Measurements from ENCODE around the gene ANO3.

Gene ANO3

DNA sequence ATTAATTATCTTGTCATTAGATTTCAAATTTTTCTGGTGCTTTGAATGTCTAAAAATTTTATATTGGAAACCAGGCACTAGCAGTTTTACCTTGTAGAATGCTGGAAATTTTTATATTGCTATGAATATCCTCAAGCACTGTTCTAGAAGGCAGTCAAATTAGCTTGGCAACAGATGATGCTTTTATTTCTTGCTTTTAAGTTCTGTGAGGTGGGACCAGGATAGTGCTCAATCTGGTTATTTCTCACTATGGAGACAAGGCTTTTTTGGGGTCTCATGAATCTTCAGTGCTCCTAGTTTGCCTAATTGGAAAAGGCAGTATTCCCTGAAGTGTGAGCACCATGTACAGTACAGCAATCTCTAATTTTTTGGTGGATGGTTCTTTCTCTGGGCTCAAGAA is 27.1 kb downstream of the ANO3 start:
- no peak for DNase-seq

- no peak for DNase-seq
Observed at GRCh38 chr11:26365284-26365683, 33.4 kb downstream of the ANO3 start.

DNA sequence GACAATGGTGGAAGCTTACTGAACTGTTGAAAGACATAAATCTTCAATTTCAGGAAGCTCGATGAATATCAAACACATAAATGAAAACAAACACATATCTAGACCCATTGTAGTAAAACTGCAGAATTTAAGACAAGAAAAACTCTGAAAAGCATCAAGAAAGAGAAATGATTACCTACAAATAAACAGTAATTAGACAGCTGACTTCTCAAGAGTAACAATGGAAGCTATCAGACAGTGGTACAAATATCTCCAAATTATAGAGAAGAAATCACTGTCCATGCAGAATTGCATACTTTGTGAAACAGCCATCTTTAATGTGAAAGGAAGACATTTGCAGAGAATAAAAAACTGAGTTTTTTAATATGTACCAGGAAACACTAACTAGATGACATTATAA is 45.7 kb downstream of the ANO3 start:
- DNase-seq = no peak

DNA sequence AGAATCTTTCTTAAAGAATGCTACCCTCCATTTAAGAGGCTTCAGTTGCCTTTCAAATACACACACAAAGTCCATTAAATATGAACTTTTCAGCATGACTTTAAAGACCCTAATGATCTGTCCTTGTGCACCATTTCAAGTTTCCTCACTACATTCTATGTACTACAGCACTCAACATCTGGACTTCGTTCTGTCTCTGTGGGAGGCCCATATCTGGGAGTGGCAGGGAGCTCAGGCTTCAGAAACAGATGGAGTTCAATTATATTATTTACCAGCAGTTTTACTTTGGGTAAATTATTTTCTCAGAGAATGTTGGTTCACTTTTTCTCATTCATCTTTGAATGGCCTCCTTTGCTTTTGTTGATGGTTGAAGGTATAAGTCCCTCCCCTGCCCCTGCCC is 67.4 kb downstream of the ANO3 start:
- peak; percentile 1 for DNase-seq

- no peak for DNase-seq
Observed at GRCh38 chr11:26410706-26411366, 78.9 kb downstream of the ANO3 start.

- DNase-seq = no peak
Observed at GRCh38 chr11:26412955-26413354, 81.0 kb downstream of the ANO3 start.

GRCh38 chr11:26418386-26418912 is 86.5 kb downstream of the ANO3 start:
- DNase-seq = peak; percentile 10

DNA sequence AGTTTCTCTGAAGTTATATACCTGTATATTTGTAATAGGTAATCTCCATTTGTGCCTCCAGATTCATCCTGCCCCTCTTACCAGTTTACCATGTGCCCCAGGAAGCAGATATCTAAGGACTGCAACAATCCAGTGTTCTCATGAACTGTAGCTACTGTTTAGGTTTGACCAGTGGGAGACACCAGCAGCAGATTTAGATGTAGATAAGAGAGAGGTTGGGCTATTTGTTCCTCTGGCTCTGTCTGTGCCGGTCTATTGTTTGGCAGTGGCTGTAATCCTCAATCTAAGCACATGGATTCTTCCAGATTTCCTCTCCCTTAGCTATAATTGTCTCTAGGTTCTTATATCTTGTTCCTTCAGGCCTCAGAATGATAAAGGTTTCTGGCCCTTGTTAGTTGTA is 88.4 kb downstream of the ANO3 start:
- DNase-seq = no peak

DNA sequence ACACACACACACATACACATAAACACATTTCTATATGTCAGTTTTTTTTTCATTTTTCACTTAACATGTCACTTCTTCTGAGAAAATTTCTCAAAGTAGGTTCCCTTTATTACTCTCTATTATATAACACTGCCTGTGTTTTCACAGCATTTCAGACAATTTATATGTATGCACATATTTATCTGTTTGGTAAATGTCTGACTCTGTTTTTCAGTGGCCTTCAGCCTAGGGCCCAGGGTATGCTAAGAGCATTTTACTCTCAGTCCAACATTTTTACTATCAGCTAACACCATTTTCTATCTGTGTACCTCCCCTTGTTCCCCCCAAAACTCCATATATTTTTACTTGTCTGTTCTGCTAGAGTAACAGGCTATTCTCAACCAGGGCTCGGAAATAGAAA is 92.3 kb downstream of the ANO3 start:
- DNase-seq = no peak

DNA sequence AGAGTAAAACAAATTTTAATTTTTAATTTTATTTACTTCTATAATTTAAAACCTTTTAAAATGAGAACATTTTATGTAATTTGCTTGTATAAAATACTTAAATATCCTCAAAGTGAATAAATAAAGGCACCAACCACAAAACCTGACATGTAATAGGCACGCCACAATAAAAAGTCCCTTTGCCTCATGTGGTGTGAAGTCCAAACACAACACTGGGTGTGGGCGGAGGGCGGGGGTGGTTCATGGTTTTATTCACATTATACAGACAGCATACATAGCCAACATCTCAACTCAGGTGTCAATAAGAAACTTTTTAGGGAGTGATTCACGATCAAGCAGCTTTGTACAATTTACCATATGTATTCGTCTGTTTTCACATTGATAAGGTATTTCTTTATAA is 107.9 kb downstream of the ANO3 start:
- DNase-seq = no peak

- peak; percentile 63 for DNase-seq
Observed at GRCh38 chr11:26442131-26442530, 110.2 kb downstream of the ANO3 start.

- no peak for DNase-seq
Observed at GRCh38 chr11:26443617-26444016, 111.7 kb downstream of the ANO3 start.

DNA sequence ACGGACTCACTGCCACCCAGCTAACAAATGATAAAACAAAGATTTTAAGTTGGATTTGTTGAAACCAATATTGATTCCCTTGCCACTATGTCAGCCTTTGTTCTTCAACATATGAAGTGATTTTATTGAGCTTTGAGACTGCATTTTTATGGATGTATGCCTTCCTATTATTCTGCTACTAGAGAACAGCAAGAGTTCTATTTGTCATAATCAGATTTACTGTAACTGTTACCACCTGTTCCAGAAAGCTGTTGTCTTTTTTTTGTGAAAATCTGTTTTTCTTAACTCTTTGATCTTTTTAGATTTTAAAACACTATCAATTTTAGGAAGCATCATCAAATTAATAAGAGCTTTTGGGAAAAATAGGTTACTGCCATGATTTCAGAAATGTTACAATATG is 125.7 kb downstream of the ANO3 start:
- DNase-seq = no peak

DNA sequence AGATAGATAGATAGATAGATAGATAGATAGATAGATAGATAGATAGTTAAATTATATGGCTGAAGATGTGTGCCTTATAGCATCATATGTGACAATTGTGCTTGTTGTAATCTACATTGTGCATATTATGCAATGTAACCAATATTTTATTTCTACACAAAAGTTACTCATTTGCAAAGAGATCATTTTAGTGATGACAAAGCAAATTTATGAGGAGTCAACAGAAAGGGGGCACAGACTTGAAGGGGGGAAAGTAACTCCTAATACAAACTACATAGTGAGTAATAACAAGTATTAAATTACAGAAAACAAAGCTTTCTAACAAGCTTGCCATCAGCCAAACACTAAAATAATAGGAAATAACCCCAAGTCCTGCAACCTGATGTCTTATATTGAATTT is 133.3 kb downstream of the ANO3 start:
- DNase-seq = no peak

DNA sequence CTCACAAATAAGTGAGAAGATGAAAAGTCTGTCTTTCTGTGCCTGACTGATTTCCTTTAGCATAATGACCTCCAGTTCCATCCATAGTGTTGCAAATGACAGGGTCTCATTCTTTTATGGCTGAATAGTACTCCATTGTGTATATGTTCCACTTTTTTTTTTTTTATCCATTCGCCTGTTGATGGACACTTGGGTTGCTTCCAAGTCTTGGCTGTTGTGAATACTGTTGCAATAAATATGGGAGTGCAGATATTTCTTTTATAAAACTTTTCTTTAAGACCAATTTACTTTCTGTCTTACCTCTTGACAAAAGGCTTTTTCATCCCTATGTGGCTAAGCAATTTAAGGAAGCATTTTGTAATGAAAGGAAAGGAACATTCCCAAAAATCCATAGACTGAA is 135.6 kb downstream of the ANO3 start:
- DNase-seq = no peak

DNA sequence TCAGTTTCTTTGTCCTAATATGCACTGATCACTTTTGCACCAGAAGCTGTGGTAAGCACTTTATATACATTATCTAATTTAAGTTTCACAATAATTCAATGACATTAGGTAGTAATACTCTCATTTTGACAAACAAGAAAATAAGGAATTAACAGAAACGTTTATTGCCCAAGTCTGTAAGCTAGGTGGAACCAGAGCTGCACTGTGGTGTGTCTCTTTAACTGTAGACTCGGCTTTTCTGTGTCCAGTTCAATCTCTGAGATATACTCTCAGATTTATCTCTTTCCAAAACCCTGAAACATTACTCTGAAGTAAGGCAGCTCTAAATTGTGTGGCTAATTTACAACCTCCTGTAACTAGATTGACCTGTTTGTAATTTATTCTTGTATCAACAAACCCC is 139.1 kb downstream of the ANO3 start:
- no peak for DNase-seq

DNA sequence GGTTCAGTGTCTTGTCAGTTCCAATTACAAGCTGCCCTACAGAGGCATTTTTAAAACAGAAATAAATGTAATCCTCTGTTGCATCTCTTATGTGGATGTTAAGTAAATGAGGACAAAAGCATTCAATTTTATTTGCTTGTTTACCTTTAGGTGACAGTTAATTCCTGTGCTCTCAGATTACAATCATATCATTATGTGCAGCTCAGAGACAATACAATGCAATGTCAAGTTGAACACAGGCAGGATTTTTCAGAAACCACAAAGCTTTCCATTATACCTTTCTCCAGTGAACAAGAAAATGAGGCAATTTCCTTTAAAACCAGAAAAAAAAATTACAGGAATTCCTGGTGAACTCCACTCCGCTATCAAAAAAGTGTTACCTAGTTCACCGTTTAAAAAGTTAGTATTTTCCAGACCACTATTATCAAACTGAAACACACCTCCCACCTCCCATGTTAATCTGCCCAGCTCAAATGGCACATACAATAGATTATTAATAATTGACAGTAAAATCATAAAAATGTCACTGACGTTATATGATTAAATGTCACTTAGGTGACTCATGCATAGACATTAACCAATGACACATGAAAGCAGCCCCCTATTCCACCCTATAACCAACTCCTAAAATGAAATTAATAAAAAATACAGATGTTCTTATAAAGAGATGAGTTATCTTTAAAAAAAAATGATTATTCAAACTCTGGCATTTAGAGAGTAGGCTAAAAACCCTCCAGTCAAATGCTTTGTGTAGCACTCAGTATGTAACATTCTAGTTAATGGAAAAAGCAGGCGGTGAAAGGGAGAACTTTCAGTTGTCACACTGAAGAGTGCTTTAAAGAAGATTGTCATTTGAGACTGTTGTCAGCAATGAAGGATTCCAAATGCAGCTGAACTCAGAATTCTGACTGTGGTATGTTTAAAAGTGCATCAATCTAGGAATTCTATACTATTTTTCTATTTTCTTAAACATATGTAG is 141.6 kb downstream of the ANO3 start:
- DNase-seq = no peak

- no peak for DNase-seq
Observed at GRCh38 chr11:26474401-26474800, 142.5 kb downstream of the ANO3 start.

DNA sequence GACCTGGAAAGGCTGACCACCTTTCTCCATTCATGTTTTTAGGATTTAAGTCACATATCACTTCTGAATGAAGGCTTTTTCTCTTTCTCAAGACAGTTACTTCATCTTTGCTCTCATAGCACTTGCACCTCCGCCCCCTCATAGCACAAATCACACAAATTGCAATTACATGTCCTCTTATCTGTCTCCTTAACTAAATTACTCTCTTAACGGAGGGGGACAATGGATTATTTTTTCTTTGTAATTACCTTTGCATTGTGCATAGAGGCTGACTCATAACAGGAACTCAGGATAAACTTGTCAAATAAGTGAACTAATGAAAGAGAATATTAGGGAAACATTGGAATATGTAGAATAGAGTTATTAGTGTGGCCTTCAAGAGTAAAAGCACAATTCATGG is 145.5 kb downstream of the ANO3 start:
- no peak for DNase-seq

- no peak for DNase-seq
Observed at GRCh38 chr11:26478710-26479109, 146.8 kb downstream of the ANO3 start.

GRCh38 chr11:26480041-26480440 is 148.1 kb downstream of the ANO3 start:
- peak; percentile 10 for DNase-seq

DNA sequence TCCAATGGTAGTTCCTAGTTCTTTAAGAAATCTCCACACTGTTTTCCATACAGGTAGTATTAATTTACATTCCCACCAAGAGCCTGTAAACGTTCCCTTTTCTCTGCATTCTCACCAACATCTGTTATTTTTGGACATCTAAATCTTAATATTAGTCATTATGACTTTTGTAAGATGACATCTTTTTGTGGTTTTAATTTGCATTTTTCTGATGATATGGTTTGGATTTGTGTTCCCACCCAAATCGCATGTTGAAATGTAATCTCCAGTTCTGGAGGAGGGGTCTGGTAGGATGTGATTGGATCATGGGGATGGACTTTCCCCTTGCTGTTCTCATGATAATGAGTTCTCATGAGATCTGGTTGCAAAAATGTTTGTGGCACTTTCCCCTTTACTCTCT is 151.2 kb downstream of the ANO3 start:
- peak; percentile 18 for DNase-seq

DNA sequence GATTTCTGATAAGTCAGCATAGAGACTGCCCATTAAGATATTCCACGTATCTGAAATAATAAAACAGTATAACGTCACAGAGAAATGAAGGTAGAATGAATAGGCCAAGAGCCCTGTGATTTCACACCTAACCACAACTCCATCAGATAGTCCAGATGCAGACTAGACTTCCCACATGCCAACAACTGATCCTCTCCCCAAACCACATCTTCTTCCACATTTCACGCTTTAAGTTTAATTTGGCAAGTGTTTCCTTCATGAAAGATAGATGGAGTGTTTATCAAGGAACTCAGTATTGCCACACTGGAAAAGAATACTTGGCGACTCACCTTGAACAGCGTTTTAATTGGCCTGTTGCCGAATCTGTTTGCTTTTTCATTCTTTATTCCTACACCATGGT is 158.6 kb downstream of the ANO3 start:
- DNase-seq = no peak

- no peak for DNase-seq
Observed at GRCh38 chr11:26493616-26494015, 161.7 kb downstream of the ANO3 start.
